ENCODE data around the gene TENM3.

TENM3 gene

GRCh38 chr4:182549356-182549755 lies 306.2 kb downstream of the TENM3 start:
- TF ChIP-seq CTCF (IDR thresholded peaks at IDR 0.05) (no peak), ZFX (IDR thresholded peaks at IDR 0.05; ENCODE audit: borderline replicate concordance) (no peak)

GRCh38 chr4:182552948-182553347 lies 309.7 kb downstream of the TENM3 start:
- H3K27ac ChIP-seq: no peak overlapping the region

More at GRCh38 chr4:182549356-182549755, 306.2 kb downstream of the TENM3 start:
- H3K27ac ChIP-seq: no peak overlapping the region

GRCh38 chr4:182553653-182554052 lies 310.5 kb downstream of the TENM3 start:
- H3K27ac ChIP-seq: no peak overlapping the region
- TF ChIP-seq CTCF (IDR thresholded peaks at IDR 0.05) (no peak), ZFX (IDR thresholded peaks at IDR 0.05; ENCODE audit: borderline replicate concordance) (no peak)

More at GRCh38 chr4:182552948-182553347, 309.7 kb downstream of the TENM3 start:
- TF ChIP-seq CTCF (IDR thresholded peaks at IDR 0.05) (no peak), ZFX (IDR thresholded peaks at IDR 0.05; ENCODE audit: borderline replicate concordance) (no peak)

- TF ChIP-seq ZFX (IDR thresholded peaks at IDR 0.05; ENCODE audit: borderline replicate concordance): no peak
- no peak for TF ChIP-seq CTCF (IDR thresholded peaks at IDR 0.05)
- H3K27ac ChIP-seq: no peak overlapping the region
These were observed 311.5 kb downstream of the TENM3 start for GRCh38 chr4:182554736-182555135.

- H3K27ac ChIP-seq: no peak overlapping the region
- TF ChIP-seq ZFX (IDR thresholded peaks at IDR 0.05; ENCODE audit: borderline replicate concordance) (no peak), CTCF (IDR thresholded peaks at IDR 0.05) (no peak)
These were observed 312.8 kb downstream of the TENM3 start for GRCh38 chr4:182555997-182556418.

- TF ChIP-seq ZFX (IDR thresholded peaks at IDR 0.05; ENCODE audit: borderline replicate concordance) (no peak), CTCF (IDR thresholded peaks at IDR 0.05) (no peak)
- H3K27ac ChIP-seq: no peak overlapping the region
These were observed 313.4 kb downstream of the TENM3 start for GRCh38 chr4:182556580-182556979.

GRCh38 chr4:182560358-182560757 lies 317.2 kb downstream of the TENM3 start:
- TF ChIP-seq ZFX (IDR thresholded peaks at IDR 0.05; ENCODE audit: borderline replicate concordance): no peak
- TF ChIP-seq CTCF (IDR thresholded peaks at IDR 0.05): no peak
- no peak overlapping the region for H3K27ac ChIP-seq
